Left renal pelvis (tissue), 4 donors: Measurements from ENCODE around the gene ALOX15B. TPM values are rescaled to one million over a fixed set of nuclear protein-coding genes. Genes with fewer than 3 reads are reported as not detected.
"Not testable (repeated sequence)": the region's sequence is repeated elsewhere in the genome, so short reads cannot be mapped to it uniquely, and the experiment has no call there.

Experiments used
- DNase-seq, 4 donors: peaks; one replicate each; pipeline ENCODE4 v3.0.0-alpha.2; 2013; ENCODE audit warnings: low read depth in 4 of 4, low spot score in 3 of 4
- polyA plus RNA-seq, 4 donors: library from polyadenylated mRNA; unstranded; fragments of 120-200 nt; gene quantifications; one replicate each; pipeline ENCODE4 v1.2.1, GENCODE V29; 2013; ENCODE audit not compliant: insufficient read length in 4 of 4

ALOX15B gene
- polyA plus RNA-seq, 4 donors: 0.72 to 1.8 (median 0.95) TPM; not detected in 1

DNA sequence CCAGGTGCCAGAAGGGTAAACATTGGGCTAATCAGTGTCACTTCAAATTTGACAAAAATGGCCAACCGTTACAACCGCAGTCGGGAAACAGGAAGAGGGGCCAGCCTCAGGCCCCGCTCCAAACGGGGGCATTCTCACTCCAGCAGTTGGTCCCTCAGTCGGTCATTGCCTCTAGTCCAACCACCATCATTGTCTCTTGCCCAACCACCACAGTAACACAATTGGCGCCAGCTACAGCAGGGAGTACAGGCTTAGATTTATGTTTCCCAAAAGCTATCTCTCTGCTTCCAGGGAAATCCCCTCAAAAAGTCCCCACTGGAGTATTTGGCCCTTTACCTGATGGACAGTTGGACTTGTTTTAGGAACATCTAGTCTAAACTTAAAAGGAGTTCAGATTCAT lies 20.3 kb downstream of the ALOX15B start:
- no peak for DNase-seq

- DNase-seq: no peak
Measured at GRCh38 chr17:8060274-8060673, 21.4 kb downstream of the ALOX15B start.

GRCh38 chr17:8061851-8062250 lies 23.0 kb downstream of the ALOX15B start:
- DNase-seq: not testable (repeated sequence)

GRCh38 chr17:8062435-8062806 lies 23.6 kb downstream of the ALOX15B start:
- no peak for DNase-seq

GRCh38 chr17:8062807-8063483 lies 24.1 kb downstream of the ALOX15B start:
- DNase-seq: no peak

DNA sequence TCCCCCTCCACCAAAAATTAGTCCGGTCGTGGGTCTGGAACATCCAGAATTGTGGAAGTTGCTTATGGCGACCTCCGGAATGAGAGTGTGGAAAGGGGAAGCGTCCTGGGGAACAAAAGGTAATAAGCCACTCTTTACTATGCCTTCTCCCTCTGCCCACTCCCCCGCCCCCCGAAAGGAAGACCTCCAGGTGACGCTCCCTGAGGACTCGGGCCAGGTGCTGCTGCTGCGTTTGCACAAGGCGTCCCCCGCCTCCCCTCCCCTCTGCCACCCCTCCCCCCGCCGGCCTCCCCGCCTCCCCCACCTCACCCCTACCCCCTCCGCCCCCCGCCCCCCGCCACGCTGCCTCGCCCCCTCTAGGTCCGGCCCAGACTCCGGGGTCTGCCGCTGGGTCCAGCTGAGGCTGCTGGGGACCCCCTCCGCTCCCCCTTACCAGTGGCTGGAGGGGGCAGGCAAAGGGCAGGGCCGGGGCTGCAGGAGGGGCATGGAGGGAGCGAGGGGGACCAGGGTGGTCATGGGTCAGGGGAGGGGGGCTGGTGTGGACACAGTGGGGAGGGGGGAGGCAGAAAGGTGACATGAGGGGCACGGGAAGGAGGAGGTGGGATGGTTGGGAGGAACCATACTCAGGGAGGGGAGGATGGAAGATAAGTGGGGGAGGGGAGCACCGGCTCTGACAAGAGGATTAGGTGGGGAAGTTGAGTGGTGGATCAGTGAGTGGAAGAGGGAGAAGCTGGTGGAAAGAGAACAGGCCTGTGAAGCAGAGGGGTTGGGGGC lies 25.1 kb downstream of the ALOX15B start:
- no peak for DNase-seq

- no peak for DNase-seq
Measured at GRCh38 chr17:8064561-8065019, 25.7 kb downstream of the ALOX15B start.

GRCh38 chr17:8066841-8067775 lies 28.2 kb downstream of the ALOX15B start:
- no peak for DNase-seq

DNA sequence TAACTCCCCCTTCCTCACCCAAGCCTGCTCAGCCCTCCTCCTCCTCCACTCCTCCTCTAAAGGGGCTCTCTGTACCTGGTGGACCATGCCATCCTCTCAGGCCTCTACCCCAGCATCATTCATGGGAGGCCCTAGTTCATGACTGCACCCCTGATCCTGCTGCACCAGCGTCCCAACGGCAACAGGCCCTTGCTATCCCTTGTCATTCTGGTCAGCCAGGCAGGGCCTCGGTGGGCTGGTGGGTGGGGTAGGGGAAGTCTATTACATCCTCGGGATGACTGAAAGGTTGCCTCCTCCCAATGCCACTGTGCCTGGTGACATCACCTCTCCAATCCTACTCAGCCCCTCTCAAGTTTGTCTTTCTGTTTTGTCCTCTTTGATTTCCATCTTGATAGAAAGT lies 28.9 kb downstream of the ALOX15B start:
- DNase-seq: no peak

GRCh38 chr17:8068736-8069586 lies 30.1 kb downstream of the ALOX15B start:
- DNase-seq: no peak

- DNase-seq: no peak
Measured at GRCh38 chr17:8069587-8069860, 30.7 kb downstream of the ALOX15B start.

DNA sequence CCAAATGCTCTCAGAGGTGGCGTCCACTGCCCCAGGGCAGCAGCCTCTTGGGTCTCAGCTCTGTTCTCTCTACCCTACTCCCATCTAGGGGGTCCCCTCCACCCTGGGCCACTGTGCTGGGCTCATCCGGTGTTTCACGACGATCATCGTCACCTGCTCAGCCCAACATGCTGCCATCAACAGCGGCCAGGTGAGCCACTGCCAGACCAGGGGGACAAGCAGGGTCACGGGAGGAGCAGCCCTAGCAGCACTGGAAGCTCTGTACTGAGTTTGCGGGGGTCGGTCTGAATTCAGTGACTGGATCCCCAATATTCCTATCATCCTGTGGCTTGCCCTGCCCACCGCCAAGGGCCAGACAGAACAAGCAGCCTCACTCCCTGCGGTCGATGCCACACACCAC lies 32.6 kb downstream of the ALOX15B start:
- DNase-seq: no peak

DNA sequence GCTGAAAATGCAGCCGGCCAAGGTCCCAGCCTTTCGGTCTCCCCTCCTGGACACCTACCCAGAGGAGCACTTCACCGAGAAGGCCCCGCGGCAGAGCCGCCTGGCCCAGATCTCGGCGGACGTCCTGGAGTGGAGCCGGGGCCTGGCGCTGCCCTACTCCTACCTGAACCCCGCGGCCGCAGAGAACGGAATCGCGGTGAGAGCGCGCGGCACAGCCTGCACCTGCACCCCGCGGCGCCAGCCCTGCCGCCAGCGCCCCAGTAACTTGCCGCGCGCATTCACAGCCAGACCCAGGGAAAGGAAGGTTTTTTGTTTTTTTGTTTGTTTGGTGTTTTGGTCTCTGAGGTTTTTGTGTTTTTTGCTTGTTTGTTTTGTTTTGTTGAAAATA lies 33.5 kb downstream of the ALOX15B start:
- no peak for DNase-seq

DNA sequence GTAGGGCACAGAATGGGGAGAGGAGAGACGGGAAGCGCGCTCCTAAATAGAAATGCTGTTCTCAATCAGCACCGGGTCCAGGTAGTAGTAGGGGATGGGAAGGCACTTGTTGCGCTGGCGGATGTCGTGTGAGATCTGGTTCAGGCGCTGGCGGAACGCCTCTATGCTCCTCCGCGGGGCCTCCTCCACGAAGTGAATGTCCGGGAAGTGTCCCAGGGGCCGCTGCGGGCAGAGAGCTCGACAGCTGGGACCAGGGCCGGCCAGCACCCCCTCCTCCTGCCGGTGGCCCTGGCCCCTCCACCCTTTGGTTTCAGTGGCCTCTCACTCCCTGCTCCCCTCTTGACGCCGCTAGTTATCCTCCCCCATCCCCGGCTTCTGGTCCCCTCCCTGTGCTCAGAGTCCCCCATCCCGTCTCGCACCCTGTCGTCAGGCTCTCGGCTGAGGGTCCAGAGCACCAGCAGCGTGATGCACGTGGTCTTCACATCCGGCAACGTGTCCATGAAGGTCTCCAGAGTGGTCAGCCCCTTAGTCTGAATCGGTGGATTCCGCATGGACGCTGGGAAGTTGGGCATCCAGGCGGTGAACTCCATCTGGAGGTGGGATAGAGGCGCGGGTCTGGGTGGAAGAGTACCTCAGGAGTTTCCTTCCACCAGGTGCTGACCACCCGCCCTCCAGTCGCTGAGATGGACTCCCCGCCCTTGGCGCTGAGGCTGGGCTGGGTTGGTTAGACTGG lies 34.0 kb downstream of the ALOX15B start:
- DNase-seq: no peak

DNA sequence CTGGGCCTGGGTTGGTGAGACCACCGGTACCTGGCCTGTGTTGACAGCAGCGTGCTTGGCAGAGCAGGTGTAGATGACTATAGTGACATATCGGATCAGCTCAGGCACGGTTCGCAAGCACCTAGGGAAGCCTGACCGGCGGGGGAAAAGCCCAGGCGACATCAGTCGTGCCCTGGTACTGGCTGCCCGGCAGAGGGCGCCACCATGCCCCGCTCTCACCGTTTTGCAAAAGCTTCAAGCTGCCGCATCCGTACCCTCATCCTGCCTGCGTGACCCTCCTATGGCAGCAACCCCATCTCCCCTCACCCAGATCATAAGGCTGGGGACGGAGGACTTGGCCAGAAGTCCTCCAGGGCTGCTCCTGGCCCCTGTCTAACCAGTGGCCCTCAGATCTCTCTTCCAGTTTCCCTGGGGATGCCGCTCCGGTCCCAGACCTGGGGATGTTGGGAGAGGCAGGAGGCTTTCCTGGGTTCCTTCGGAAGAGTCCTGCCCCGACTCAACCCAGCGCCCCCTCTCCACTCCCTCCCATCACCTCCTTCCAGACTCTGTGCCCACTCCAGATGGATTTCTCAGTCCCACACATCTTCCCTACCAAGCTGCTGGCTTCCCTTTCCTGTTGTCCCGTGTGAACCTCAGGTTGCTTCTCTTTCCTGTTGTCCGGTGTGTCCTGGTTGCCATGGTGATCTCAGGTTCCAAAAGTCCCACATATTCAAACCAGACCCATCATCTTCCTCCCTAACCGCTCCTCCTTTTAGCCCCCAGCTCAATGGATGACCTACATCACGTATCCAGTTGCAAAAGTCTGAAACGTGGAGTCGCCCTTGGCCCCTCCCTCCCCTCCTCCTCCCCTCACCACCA lies 35.0 kb downstream of the ALOX15B start:
- no peak for DNase-seq

DNA sequence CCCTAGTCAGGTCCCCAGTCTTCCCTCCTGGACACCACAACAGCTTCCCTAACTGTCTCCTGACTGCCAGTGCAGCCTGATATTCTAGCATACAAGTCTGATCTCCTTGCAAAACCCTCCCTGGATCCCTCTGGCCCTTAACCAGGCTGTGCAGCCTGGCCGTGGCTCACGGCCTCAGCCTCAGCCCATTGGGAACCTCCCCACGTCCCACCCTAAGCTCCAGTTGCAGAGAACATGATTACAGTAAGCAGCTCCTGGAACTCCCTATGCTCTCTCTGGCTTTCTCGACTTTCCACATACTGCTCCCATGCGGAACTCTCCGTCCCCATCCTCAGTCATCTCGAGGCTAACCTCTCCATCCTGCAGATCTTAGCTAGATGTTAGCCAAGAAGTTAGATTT lies 35.7 kb downstream of the ALOX15B start:
- no peak for DNase-seq

- DNase-seq: no peak
Measured at GRCh38 chr17:8075081-8075480, 36.2 kb downstream of the ALOX15B start.

DNA sequence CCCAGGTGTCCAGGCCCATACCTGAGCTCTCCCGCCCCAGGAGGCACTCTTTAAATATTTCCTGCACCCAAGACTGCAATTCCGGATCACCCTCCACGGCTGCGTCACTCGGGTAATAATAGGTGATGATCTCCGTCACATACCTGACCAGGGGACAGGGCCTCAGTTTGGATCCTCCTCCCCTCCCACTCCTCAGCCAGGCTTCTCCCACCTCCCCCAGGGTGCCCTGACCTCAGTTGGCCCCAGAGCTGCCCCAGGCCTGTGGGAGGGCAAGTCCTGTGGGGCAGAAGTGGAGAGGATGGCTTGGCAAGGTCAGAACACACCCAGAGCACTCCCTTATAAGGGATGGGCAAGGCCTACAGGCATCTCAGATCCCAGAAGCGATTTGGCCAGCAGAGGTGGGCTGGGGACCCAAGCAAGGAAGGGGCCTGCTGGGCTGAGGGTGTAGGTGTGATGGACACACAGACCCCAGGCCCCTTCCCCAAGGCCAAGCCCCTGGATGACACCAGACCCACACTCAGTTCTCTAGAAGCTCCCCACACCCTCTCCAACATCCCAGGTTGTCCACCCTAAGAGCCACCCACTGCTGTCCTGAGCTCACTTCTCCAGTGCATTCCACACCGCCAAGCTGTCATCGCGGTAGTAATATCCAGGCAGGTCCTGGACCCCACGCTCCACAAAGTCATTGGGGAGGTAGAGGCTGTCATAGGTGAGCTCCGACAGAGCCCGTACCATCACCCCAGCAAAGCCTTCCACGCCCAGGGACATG lies 36.9 kb downstream of the ALOX15B start:
- DNase-seq: no peak
